NB4 (cell line): ENCODE data around the gene NAIF1.

Experiments
- DNase-seq: peaks from one replicate; pipeline ENCODE4 v3.0.0; 2010; ENCODE audit warnings: low read depth
- H3K4me3 ChIP-seq: one replicate; pipeline ENCODE4 v1.5.1; 2011; ENCODE audit warnings: mild to moderate bottlenecking, low read depth, low read length, moderate library complexity
- CTCF ChIP-seq: IDR thresholded peaks from one replicate; pipeline ENCODE4 v1.5.1; 2012; ENCODE audit warnings: low read depth, low read length
- MYC ChIP-seq: IDR thresholded peaks from 2 replicates; pipeline ENCODE4 v1.6.1; 2011; ENCODE audit warnings: low read depth, low read length
- POLR2A ChIP-seq: IDR thresholded peaks from 2 replicates; pipeline ENCODE4 v1.6.1; 2011; ENCODE audit warnings: mild to moderate bottlenecking; ENCODE audit not compliant: insufficient read length; ENCODE audit errors: extremely low read depth
- TF ChIP-seq, protein P1 (sequence below): IDR thresholded peaks from 2 replicates; pipeline ENCODE4 v1.6.1; 2011; ENCODE audit warnings: low read depth, low read length

NAIF1 gene

DNA sequence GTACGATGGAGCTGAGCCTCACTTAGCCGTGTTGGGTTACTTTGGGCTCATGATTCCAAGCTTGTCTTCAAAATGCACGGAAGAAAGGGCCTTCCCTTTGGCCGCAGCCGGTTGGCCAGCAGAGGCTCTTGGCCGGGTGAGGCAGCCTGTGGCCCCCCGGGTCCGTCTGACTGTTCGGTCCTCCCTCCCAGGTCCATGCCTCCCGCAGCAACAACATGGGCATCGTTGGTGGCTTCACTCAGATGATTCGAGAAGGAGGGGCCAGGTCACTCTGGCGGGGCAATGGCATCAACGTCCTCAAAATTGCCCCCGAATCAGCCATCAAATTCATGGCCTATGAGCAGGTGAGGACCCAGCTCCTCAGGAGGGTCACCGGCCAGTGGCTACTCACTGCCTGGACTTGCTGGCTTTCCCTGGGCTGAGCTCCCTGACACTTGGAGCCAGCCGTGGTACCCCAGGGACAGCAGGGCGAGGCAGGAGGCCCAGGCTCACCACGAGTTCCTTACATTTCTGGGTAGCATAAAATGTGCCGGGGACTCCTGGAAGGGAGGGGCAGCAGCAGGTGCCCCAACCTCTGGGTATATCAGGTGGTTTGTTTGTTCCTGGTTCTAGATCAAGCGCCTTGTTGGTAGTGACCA, 38.5 kb upstream of the NAIF1 start:
- H3K4me3 ChIP-seq, result no peak overlapping the region
- TF ChIP-seq POLR2A, result no peak
- no peak for TF ChIP-seq CTCF
- TF ChIP-seq, protein P1, sequence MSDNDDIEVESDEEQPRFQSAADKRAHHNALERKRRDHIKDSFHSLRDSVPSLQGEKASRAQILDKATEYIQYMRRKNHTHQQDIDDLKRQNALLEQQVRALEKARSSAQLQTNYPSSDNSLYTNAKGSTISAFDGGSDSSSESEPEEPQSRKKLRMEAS, result no peak
- TF ChIP-seq MYC, result no peak
- DNase-seq, result no peak

DNA sequence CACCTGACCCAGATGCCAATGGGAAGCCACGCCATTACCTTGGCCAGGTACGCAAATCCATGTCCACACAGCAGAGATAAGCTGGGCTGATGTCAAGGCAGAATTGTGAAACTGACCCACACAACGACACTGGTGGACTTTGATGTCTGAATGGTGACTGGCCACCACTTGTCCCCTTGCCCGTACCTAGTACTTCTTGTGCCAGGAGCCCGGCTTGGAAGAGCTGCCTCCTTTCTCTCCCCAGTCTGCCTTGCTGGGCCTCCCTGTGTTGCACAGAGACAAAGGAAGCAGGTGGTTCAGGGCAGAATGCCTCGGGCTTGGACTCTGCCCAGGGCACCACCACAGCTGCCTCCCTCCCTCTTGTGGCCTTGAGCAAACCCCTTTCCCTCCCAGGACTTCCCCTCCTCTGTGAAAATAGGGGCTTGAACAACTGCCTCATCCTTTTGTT, 37.1 kb upstream of the NAIF1 start:
- DNase-seq, result no peak
- TF ChIP-seq, protein P1, result no peak
- TF ChIP-seq POLR2A (no peak), MYC (no peak), CTCF (no peak)
- no peak overlapping the region for H3K4me3 ChIP-seq

GRCh38 chr9:128103589-128103962, 36.5 kb upstream of the NAIF1 start:
- TF ChIP-seq MYC, result no peak
- no peak overlapping the region for H3K4me3 ChIP-seq
- no peak for DNase-seq

DNA sequence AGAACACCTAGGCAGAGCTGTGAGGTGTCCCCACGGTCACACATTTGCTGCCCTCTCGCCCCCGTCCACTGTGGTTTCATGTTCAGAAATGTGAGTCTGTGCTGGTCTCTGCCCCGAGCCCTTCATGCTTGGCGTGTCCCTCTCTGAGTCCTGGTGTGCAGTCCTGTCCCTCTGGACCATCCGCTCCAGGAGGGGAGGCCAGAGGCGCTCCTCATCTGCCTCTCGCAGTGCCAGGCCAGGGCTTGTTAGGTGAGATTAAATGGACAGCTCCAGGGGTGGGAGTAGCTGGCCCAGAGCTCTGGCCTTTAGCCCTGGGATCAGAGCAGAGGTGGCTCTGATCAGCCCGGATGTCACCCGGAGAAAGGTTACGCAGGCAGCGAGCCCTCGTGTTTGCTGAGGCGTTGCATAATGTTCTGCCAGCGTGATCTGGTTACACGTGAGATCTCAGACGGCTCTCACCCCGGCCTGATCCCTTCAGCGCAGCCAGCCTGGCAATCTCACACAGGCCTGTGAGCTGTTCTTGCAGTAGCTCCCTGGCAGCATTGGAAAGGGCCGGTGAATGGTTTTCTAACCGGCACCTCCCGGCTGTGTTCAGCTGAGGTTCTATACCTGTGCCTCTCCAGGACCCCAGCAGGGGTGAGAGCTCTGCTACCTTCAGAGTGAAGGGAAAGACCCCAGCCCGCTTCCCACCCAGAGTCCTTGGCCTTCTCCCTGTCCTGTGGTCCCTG, 35.9 kb upstream of the NAIF1 start:
- no peak for TF ChIP-seq POLR2A
- no peak for TF ChIP-seq CTCF
- TF ChIP-seq, protein P1, result no peak
- TF ChIP-seq MYC, result no peak
- DNase-seq, result no peak
- H3K4me3 ChIP-seq, result no peak overlapping the region

DNA sequence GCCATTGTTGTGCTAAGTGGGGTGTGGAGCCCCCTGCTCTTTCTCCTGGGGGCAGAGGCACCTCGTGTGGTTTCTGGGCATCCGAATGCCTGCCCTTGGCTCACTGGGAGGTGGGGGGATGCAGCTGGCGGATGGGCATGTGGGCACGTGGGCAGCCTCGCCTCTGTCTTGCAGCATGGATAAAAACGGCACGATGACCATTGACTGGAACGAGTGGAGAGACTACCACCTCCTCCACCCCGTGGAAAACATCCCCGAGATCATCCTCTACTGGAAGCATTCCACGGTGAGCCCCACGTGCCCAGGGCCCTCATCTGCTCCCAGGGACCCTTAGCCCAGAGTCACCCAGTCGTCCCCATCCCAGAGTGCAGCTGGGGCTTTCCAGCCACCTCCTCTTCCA, 35.1 kb upstream of the NAIF1 start:
- DNase-seq, result no peak
- H3K4me3 ChIP-seq, result no peak overlapping the region
- no peak for TF ChIP-seq MYC

GRCh38 chr9:128101690-128102089, 34.6 kb upstream of the NAIF1 start:
- DNase-seq, result no peak
- TF ChIP-seq MYC (no peak), CTCF (no peak), POLR2A (no peak)
- TF ChIP-seq, protein P1, result no peak
- no peak overlapping the region for H3K4me3 ChIP-seq

- TF ChIP-seq, protein P1, result no peak
- TF ChIP-seq MYC, result no peak
- TF ChIP-seq CTCF, result no peak
- no peak for TF ChIP-seq POLR2A
- H3K4me3 ChIP-seq, result no peak overlapping the region
- DNase-seq, result no peak
Measured at GRCh38 chr9:128101231-128101661, 34.1 kb upstream of the NAIF1 start.
